ENCODE measurements around the gene DUSP8.
"Not testable (repeated sequence)": the region's sequence is repeated elsewhere in the genome, so short reads cannot be mapped to it uniquely, and the experiment has no call there.

GRCh38 chr11:1601663-1602062 is 29.6 kb upstream of the DUSP8 start:
- not testable (repeated sequence) for TF ChIP-seq POLR2A (IDR thresholded peaks at IDR 0.05; ENCODE audit: extremely low read depth, insufficient read length)
- TF ChIP-seq, protein P1, sequence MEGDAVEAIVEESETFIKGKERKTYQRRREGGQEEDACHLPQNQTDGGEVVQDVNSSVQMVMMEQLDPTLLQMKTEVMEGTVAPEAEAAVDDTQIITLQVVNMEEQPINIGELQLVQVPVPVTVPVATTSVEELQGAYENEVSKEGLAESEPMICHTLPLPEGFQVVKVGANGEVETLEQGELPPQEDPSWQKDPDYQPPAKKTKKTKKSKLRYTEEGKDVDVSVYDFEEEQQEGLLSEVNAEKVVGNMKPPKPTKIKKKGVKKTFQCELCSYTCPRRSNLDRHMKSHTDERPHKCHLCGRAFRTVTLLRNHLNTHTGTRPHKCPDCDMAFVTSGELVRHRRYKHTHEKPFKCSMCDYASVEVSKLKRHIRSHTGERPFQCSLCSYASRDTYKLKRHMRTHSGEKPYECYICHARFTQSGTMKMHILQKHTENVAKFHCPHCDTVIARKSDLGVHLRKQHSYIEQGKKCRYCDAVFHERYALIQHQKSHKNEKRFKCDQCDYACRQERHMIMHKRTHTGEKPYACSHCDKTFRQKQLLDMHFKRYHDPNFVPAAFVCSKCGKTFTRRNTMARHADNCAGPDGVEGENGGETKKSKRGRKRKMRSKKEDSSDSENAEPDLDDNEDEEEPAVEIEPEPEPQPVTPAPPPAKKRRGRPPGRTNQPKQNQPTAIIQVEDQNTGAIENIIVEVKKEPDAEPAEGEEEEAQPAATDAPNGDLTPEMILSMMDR (IDR thresholded peaks at IDR 0.05; ENCODE audit: low read depth, low read length) = not testable (repeated sequence)

Measured in NB4 (cell line).